ENCODE measurements around the gene TSPAN17.

GRCh38 chr5:176676361-176676824, 29.1 kb downstream of the TSPAN17 start:
- TF ChIP-seq CTCF (IDR thresholded peaks at IDR 0.05) (no peak), POLR2A (IDR thresholded peaks at IDR 0.05) (no peak)

Data from right lobe of liver (tissue), 4 donors.